WTC11 (cell line): Measurements from ENCODE around the gene GABARAPL1. TPM values are rescaled to one million over a fixed set of nuclear protein-coding genes. Genes with fewer than 3 reads are reported as not detected.

ENCODE experiments used
- ATAC-seq: fragments of 200-7000 bp; cut with Tn5 transposase; 2 replicates; pipeline ENCODE4 v1.10.0; 2021; ENCODE audit warnings: mild to moderate bottlenecking, moderate library complexity
- CTCF ChIA-PET: fragments of 300-600 bp; sonication (Branson Sonifier 250); formaldehyde crosslinking; loops from one replicate; lab custom pipeline; 2021; ENCODE audit warnings: antibody characterized with exemption; lab: Charles Lee
- POLR2A ChIA-PET: fragments of 350-600 bp; sonication (Branson Sonifier 250); formaldehyde crosslinking; loops from one replicate; lab custom pipeline; 2021; ENCODE audit warnings: antibody characterized with exemption; lab: Charles Lee
- DNase-seq: peaks from one replicate; pipeline ENCODE4 v3.0.0; 2021; ENCODE audit warnings: low spot score
- H3K27ac Mint-ChIP-seq: 2 replicates; pipeline ENCODE4 v1.8.0; 2021; ENCODE audit warnings: mixed read lengths
- H3K27me3 Mint-ChIP-seq: 2 replicates; pipeline ENCODE4 v1.8.0; 2021; ENCODE audit warnings: low read depth, mild to moderate bottlenecking, moderate library complexity, mixed read lengths
- H3K36me3 Mint-ChIP-seq: 2 replicates; pipeline ENCODE4 v1.8.0; 2021; ENCODE audit warnings: mixed read lengths
- H3K4me1 Mint-ChIP-seq: 2 replicates; pipeline ENCODE4 v1.8.0; 2022; ENCODE audit warnings: mixed read lengths
- H3K4me3 Mint-ChIP-seq: 2 replicates; pipeline ENCODE4 v1.8.0; 2021; ENCODE audit warnings: mild to moderate bottlenecking, moderate library complexity, mixed read lengths
- H3K9me3 Mint-ChIP-seq: 2 replicates; pipeline ENCODE4 v1.8.0; 2021; ENCODE audit warnings: mixed read lengths
- ATF1 ChIP-seq: sonication (generic); formaldehyde crosslinking; IDR thresholded peaks from 2 replicates; pipeline ENCODE4 v1.8.1; 2023; ENCODE audit warnings: mild to moderate bottlenecking, moderate library complexity, missing genetic modification reagents
- ATF6 ChIP-seq: sonication (generic); formaldehyde crosslinking; IDR thresholded peaks from 2 replicates; pipeline ENCODE4 v1.8.1; 2023; ENCODE audit warnings: mild to moderate bottlenecking, missing genetic modification reagents
- E2F4 ChIP-seq: sonication (generic); formaldehyde crosslinking; IDR thresholded peaks from 2 replicates; pipeline ENCODE4 v1.8.1; 2022; ENCODE audit warnings: low read depth, mild to moderate bottlenecking, moderate library complexity, missing genetic modification reagents, borderline replicate concordance
- FOXP1 ChIP-seq: sonication (generic); formaldehyde crosslinking; IDR thresholded peaks from 2 replicates; pipeline ENCODE4 v1.8.0; 2022; ENCODE audit warnings: missing genetic modification reagents, mild to moderate bottlenecking, moderate library complexity, borderline replicate concordance
- HMGXB4 ChIP-seq: sonication (generic); formaldehyde crosslinking; IDR thresholded peaks from 2 replicates; pipeline ENCODE4 v1.8.1; 2023; ENCODE audit warnings: mild to moderate bottlenecking, moderate library complexity, missing genetic modification reagents
- JUN ChIP-seq: sonication (generic); formaldehyde crosslinking; IDR thresholded peaks from 2 replicates; pipeline ENCODE4 v1.8.0; 2023; ENCODE audit warnings: mild to moderate bottlenecking, missing genetic modification reagents
- MYBL2 ChIP-seq: sonication (generic); formaldehyde crosslinking; IDR thresholded peaks from 2 replicates; pipeline ENCODE4 v1.8.1; 2023; ENCODE audit warnings: mild to moderate bottlenecking, moderate library complexity, missing genetic modification reagents
- NR1H2 ChIP-seq: sonication (generic); formaldehyde crosslinking; IDR thresholded peaks from 2 replicates; pipeline ENCODE4 v1.9.0; 2021; ENCODE audit warnings: mild to moderate bottlenecking, moderate library complexity, missing genetic modification reagents
- NR3C1 ChIP-seq: sonication (generic); formaldehyde crosslinking; conservative IDR thresholded peaks from 2 replicates; pipeline ENCODE4 v1.8.1; 2023; ENCODE audit warnings: low read depth, mild to moderate bottlenecking, missing genetic modification reagents
- RORB ChIP-seq: fragments of 250-450 bp; sonication (Bioruptor Pico); IDR thresholded peaks from 2 replicates; pipeline ENCODE4 v1.9.0; 2021; ENCODE audit warnings: mild to moderate bottlenecking
- SMAD4 ChIP-seq: sonication (generic); formaldehyde crosslinking; IDR thresholded peaks from 2 replicates; pipeline ENCODE4 v1.8.0; 2022; ENCODE audit warnings: mild to moderate bottlenecking, missing genetic modification reagents
- STAT6 ChIP-seq: sonication (generic); formaldehyde crosslinking; conservative IDR thresholded peaks from 2 replicates; pipeline ENCODE4 v1.8.1; 2023; ENCODE audit warnings: mild to moderate bottlenecking, low read depth, missing genetic modification reagents, moderate library complexity
- TEAD1 ChIP-seq: sonication (generic); formaldehyde crosslinking; IDR thresholded peaks from 2 replicates; pipeline ENCODE4 v1.8.0; 2022; ENCODE audit warnings: mild to moderate bottlenecking, missing genetic modification reagents
- ZBTB21 ChIP-seq: sonication (generic); formaldehyde crosslinking; IDR thresholded peaks from 2 replicates; pipeline ENCODE4 v1.8.1; 2023; ENCODE audit warnings: mild to moderate bottlenecking, missing genetic modification reagents, borderline replicate concordance
- ZMAT4 ChIP-seq: fragments of 250-450 bp; sonication (Bioruptor Pico); IDR thresholded peaks from 2 replicates; pipeline ENCODE4 v1.9.0; 2021; ENCODE audit warnings: mild to moderate bottlenecking
- ZNF138 ChIP-seq: sonication (generic); formaldehyde crosslinking; conservative IDR thresholded peaks from 2 replicates; pipeline ENCODE4 v1.8.1; 2022; ENCODE audit warnings: mild to moderate bottlenecking, moderate library complexity, missing genetic modification reagents
- ZNF281 ChIP-seq: sonication (generic); formaldehyde crosslinking; IDR thresholded peaks from 2 replicates; pipeline ENCODE4 v1.8.0; 2023; ENCODE audit warnings: mild to moderate bottlenecking, missing genetic modification reagents
- ZSCAN18 ChIP-seq: fragments of 250-450 bp; sonication (Bioruptor Pico); IDR thresholded peaks from 2 replicates; pipeline ENCODE4 v2.1.2; 2022; ENCODE audit warnings: mild to moderate bottlenecking, moderate library complexity
- total RNA-seq: library from RNA; stranded (reverse); gene quantifications from 3 replicates; pipeline ENCODE4 v1.2.3, GENCODE V29; 2021

GABARAPL1 gene
- total RNA-seq, 1 experiment from 2014 or later = 85.2 TPM

- peaks cover 4% of the 10 kb centered on the region; the same call in 1 of the 2 replicates for H3K27me3 Mint-ChIP-seq
- ChIA-PET CTCF (interaction anchor here (0.7 to 3.2 kb wide), 3 partner anchors 18 to 37 kb away, joined by 3 to 25 read pairs (median 3); no protein-coding TSS in a partner anchor), POLR2A (no interaction called here)
- no peaks in the 10 kb centered on the region for H3K36me3 Mint-ChIP-seq
- H3K9me3 Mint-ChIP-seq = no peaks in the 10 kb centered on the region
- peaks cover 17% of the 10 kb centered on the region for H3K4me1 Mint-ChIP-seq
- no peak overlapping the region for H3K27ac Mint-ChIP-seq
- no peak for DNase-seq
- ATAC-seq = no peak
- H3K4me3 Mint-ChIP-seq = no peak overlapping the region
- no peak for TF ChIP-seq E2F4 (CRISPR knock-in tag)
- no peak for TF ChIP-seq RORB (CRISPR knock-in tag)
- TF ChIP-seq FOXP1 (CRISPR knock-in tag) = no peak
- TF ChIP-seq ZBTB21 = no peak
- TF ChIP-seq ATF6 = no peak
- TF ChIP-seq ATF1 (CRISPR knock-in tag) = no peak
- no peak for TF ChIP-seq SMAD4 (CRISPR knock-in tag)
These were observed 23.0 kb upstream of the GABARAPL1 start for GRCh38 chr12:10189653-10190052.

GRCh38 chr12:10190558-10191388, 21.9 kb upstream of the GABARAPL1 start:
- ChIA-PET CTCF (interaction anchor here (0.9 to 3.2 kb wide), 3 partner anchors 21 to 38 kb away, joined by 3 to 25 read pairs (median 3); no protein-coding TSS in a partner anchor), POLR2A (no interaction called here)
- ATAC-seq (peak; percentile 98), DNase-seq (peak; percentile 48)
- H3K27me3 Mint-ChIP-seq = peaks cover 4% of the 10 kb centered on the region; the same call in 1 of the 2 replicates
- H3K9me3 Mint-ChIP-seq = no peaks in the 10 kb centered on the region
- H3K4me1 Mint-ChIP-seq = peaks cover 20% of the 10 kb centered on the region
- no peaks in the 10 kb centered on the region for H3K36me3 Mint-ChIP-seq
- TF ChIP-seq SMAD4 (CRISPR knock-in tag) (no peak), TEAD1 (CRISPR knock-in tag) (no peak), ZMAT4 (CRISPR knock-in tag) (no peak), NR1H2 (CRISPR knock-in tag) (no peak), NR3C1 (CRISPR knock-in tag) (no peak), STAT6 (CRISPR knock-in tag) (no peak), ATF1 (CRISPR knock-in tag) (no peak), MYBL2 (no peak), ZNF138 (CRISPR knock-in tag) (no peak), JUN (CRISPR knock-in tag) (no peak)
- no peak overlapping the region for H3K27ac Mint-ChIP-seq
- H3K4me3 Mint-ChIP-seq = no peak overlapping the region

- Mint-ChIP-seq H3K4me1 (peaks cover 20% of the 10 kb centered on the region), H3K27me3 (peaks cover 4% of the 10 kb centered on the region; the same call in 1 of the 2 replicates), H3K4me3 (no peak overlapping the region), H3K27ac (no peak overlapping the region), H3K9me3 (no peaks in the 10 kb centered on the region), H3K36me3 (no peaks in the 10 kb centered on the region)
- DNase-seq (no peak), ATAC-seq (no peak)
- CTCF ChIA-PET = interaction anchor here (0.9 kb wide), 1 partner anchor 32 kb away, joined by 3 read pairs; no protein-coding TSS in a partner anchor
- POLR2A ChIA-PET = no interaction called here
- TF ChIP-seq ZSCAN18 (CRISPR knock-in tag) (no peak), HMGXB4 (no peak), ZNF281 (CRISPR knock-in tag) (no peak), JUN (CRISPR knock-in tag) (no peak)
These were observed 20.8 kb upstream of the GABARAPL1 start for GRCh38 chr12:10191865-10192264.
